B cell (primary cell): Measurements from ENCODE around the gene PRR23E. TPM values are rescaled to one million over a fixed set of nuclear protein-coding genes. Genes with fewer than 3 reads are reported as not detected.

ENCODE experiments used
- ATAC-seq: fragments of 200-7000 bp; cut with Tn5 transposase; one replicate; pipeline ENCODE4 v1.10.0; 2021; ENCODE audit warnings: low read depth, mild to moderate bottlenecking, moderate number of reproducible peaks, moderate library complexity
- CTCF ChIA-PET: fragments of 350-600 bp; sonication (Branson Sonifier 250); formaldehyde crosslinking; loops from one replicate; lab custom pipeline; 2021; ENCODE audit warnings: antibody characterized with exemption, inconsistent platforms; lab: Charles Lee
- POLR2A ChIA-PET: fragments of 350-600 bp; sonication (Branson Sonifier 250); formaldehyde crosslinking; loops from one replicate; lab custom pipeline; 2021; ENCODE audit warnings: antibody characterized with exemption; lab: Charles Lee
- DNase-seq: peaks from one replicate; pipeline ENCODE4 v3.0.0; 2013
- H2AFZ ChIP-seq: 2 replicates; pipeline ENCODE4 v1.6.1; 2012; ENCODE audit warnings: mild to moderate bottlenecking, low read depth, low read length; ENCODE audit not compliant: insufficient read depth, poor library complexity, severe bottlenecking
- H3K27ac ChIP-seq, 2 donors: 1 replicate in 1 of 2; 2 replicates in 1 of 2; pipeline ENCODE4 v1.5.1; 2012 to 2013; ENCODE audit warnings: low read length in 2 of 2, mild to moderate bottlenecking in 2 of 2, moderate library complexity in 1 of 2
- H3K27me3 ChIP-seq, 4 experiments: fragments of 200-600 bp in 1 of 4; sonication (generic) in 1 of 4; replicated peaks in 1 of 4; 1 replicate in 2 of 4; 2 replicates in 2 of 4; pipeline versions ENCODE4 v1.6.1 to v1.7.0; 2013 to 2016; ENCODE audit warnings: low read length in 3 of 4, mild to moderate bottlenecking in 2 of 4, mixed read lengths in 1 of 4, moderate library complexity in 1 of 4; ENCODE audit not compliant: insufficient read depth in 4 of 4, control insufficient read depth in 3 of 4; ENCODE audit errors: control extremely low read depth in 1 of 4
- H3K36me3 ChIP-seq, 2 experiments: replicated peaks in 1 of 2; 1 replicate in 1 of 2; 2 replicates in 1 of 2; pipeline versions ENCODE4 v1.6.1 to v1.7.1; 2013; ENCODE audit warnings: low read length in 1 of 2; ENCODE audit not compliant: insufficient read depth in 2 of 2, control insufficient read depth in 1 of 2; ENCODE audit errors: control extremely low read depth in 1 of 2, extremely low read depth in 1 of 2
- H3K4me1 ChIP-seq, 2 donors: fragments of 200-600 bp in 1 of 2; sonication (generic) in 1 of 2; 1 replicate in 1 of 2; 2 replicates in 1 of 2; pipeline versions ENCODE4 v1.5.1 to v1.6.1; 2013 to 2017; ENCODE audit warnings: low read length in 2 of 2; ENCODE audit not compliant: control insufficient read depth in 2 of 2, insufficient read depth in 2 of 2
- H3K4me2 ChIP-seq: replicated peaks from 2 replicates; pipeline ENCODE3; 2012; ENCODE audit warnings: mild to moderate bottlenecking, low read depth, low read length; ENCODE audit not compliant: poor library complexity, severe bottlenecking
- H3K4me3 ChIP-seq, 5 experiments: fragments of 200-600 bp in 1 of 5; sonication (generic) in 1 of 5; 1 replicate in 3 of 5; 2 replicates in 2 of 5; pipeline versions ENCODE4 v1.5.1 to v1.7.0; 2011 to 2016; ENCODE audit warnings: low read length in 4 of 5, mild to moderate bottlenecking in 4 of 5, low read depth in 2 of 5, control low read depth in 1 of 5, moderate library complexity in 1 of 5; ENCODE audit not compliant: insufficient read depth in 1 of 5; ENCODE audit errors: control extremely low read depth in 1 of 5, extremely low read depth in 1 of 5
- H3K79me2 ChIP-seq: fragments of 200-600 bp; sonication (generic); one replicate; pipeline ENCODE4 v1.6.0; 2016; ENCODE audit warnings: low read length; ENCODE audit not compliant: control insufficient read depth, insufficient read depth
- H3K9ac ChIP-seq: fragments of 200-600 bp; sonication (generic); 2 replicates; pipeline ENCODE4 v1.6.1; 2017; ENCODE audit warnings: mild to moderate bottlenecking, low read length, moderate library complexity
- H3K9me3 ChIP-seq, 3 donors: one replicate each; pipeline versions ENCODE4 v1.6.1 to v1.7.1; 2013; ENCODE audit warnings: low read length in 2 of 3; ENCODE audit not compliant: control insufficient read depth in 2 of 3, insufficient read depth in 1 of 3; ENCODE audit errors: control extremely low read depth in 1 of 3
- H4K20me1 ChIP-seq: 2 replicates; pipeline ENCODE4 v1.6.0; 2012; ENCODE audit warnings: mild to moderate bottlenecking, low read length; ENCODE audit not compliant: insufficient read depth, control insufficient read depth, poor library complexity, severe bottlenecking
- H3K27ac Mint-ChIP-seq: one replicate; pipeline ENCODE4 v1.8.0; 2021; ENCODE audit warnings: mixed read lengths
- H3K27me3 Mint-ChIP-seq: one replicate; pipeline ENCODE4 v1.8.0; 2021; ENCODE audit warnings: mixed read lengths
- H3K4me1 Mint-ChIP-seq: one replicate; pipeline ENCODE4 v1.8.0; 2021; ENCODE audit warnings: mixed read lengths
- H3K4me3 Mint-ChIP-seq: one replicate; pipeline ENCODE4 v1.8.0; 2021; ENCODE audit warnings: mixed read lengths
- H3K9me3 Mint-ChIP-seq: one replicate; pipeline ENCODE4 v1.8.0; 2022; ENCODE audit warnings: mixed read lengths; ENCODE audit not compliant: insufficient read depth
- EZH2 ChIP-seq: IDR thresholded peaks from 2 replicates; pipeline ENCODE4 v1.6.1; 2012; ENCODE audit warnings: borderline replicate concordance, low read depth, mild to moderate bottlenecking, moderate library complexity, low read length; ENCODE audit not compliant: insufficient read depth, poor library complexity, severe bottlenecking
- WGBS: methylation state at CpG from one replicate; pipeline ENCODE4 v1.1.5; 2013; ENCODE audit warnings: missing lambda C conversion rate; ENCODE audit not compliant: insufficient coverage; 5-methylcytosine and 5-hydroxymethylcytosine counted together
- intact Hi-C: fragments of 100-400 bp; cut with micrococcal nuclease; formaldehyde crosslinking; loops from one replicate; pipeline ENCODE4 v1.10.0; 2022
- polyA plus RNA-seq: library from polyadenylated mRNA; depleted of rRNA; stranded (reverse); fragments of >200 nt; gene quantifications from 2 replicates; pipeline ENCODE4 v1.2.3, GENCODE V29; 2012
- total RNA-seq, 2 donors: library from RNA; stranded (reverse); fragments of 120-200 nt in 1 of 2; gene quantifications; 1 replicate in 1 of 2; 2 replicates in 1 of 2; pipeline versions ENCODE4 v1.2.3 to v1.2.4, GENCODE V29; 2013 to 2022
- TF ChIP-seq, protein P1 (sequence below): fragments of 200-600 bp; IDR thresholded peaks from one replicate; pipeline ENCODE4 v1.8.0; 2022; ENCODE audit warnings: antibody characterized with exemption, mild to moderate bottlenecking

Gene PRR23E
- total and polyA plus RNA-seq, 2 donors (not counting 1 experiment from before 2014, with no cell fraction given): not detected

DNA sequence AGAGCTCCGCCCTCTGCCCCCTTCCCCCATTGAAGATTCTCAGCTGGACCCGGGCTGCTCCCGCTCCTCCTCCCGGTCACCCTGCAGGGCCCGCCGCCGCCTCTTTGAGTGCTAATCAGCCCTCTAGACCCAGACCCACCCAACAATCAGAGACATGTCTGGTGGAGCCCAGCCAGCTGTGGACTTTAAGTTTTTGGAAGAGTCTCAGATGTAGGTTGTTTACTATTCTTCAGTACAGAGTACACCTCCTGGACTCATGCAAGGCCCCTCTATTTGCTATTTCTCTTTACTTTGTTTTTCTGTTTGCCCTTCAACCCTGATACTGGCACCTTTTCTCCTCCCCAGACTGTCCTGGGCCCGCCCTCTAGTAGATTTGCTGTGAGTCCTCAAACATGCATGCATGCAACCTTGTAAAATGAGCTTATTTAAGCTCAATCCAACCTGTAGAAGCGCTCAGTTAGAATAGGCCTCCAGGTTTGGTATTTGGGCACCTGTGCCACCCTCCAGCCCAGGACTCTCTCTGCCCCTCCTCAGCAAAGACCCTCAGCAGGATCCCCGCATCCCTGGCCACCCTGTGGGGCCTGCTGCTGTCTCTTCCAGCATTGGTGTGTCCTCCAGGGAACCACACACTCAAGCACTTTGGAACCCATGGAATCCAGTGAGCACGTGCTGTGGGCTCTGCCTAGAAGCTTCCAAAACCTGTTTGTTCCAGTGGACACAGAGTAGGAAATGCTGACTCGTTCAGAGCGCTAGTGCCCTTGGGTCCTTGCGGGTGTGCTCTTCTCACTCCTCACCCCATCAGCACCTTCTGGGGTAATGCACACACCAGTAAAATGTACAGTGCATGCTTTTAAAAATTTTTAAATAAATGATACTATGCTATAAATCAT, 4.6 kb downstream of the PRR23E start:
- H3K27me3 Mint-ChIP-seq: peaks cover 5% of the 10 kb centered on the region
- Histone ChIP-seq H3K27ac (no peak overlapping the region), H3K27me3 (no peaks in the 10 kb centered on the region), H3K79me2 (no peaks in the 10 kb centered on the region), H3K36me3 (no peaks in the 10 kb centered on the region), H3K9me3 (peaks cover 0 to 15% (median 0%) of the 10 kb centered on the region in 3 donors), H3K4me2 (no peak overlapping the region), H3K4me1 (no peaks in the 10 kb centered on the region), H3K4me3 (no peak overlapping the region), H4K20me1 (no peaks in the 10 kb centered on the region), H3K9ac (no peak overlapping the region), H2AFZ (no peak overlapping the region)
- ChIA-PET POLR2A (no interaction called here), CTCF (no interaction called here)
- 80% methylated on average over 7 of the region's 14 CpGs for WGBS
- no peaks in the 10 kb centered on the region for H3K4me1 Mint-ChIP-seq
- no peak for TF ChIP-seq EZH2
- TF ChIP-seq, protein P1, sequence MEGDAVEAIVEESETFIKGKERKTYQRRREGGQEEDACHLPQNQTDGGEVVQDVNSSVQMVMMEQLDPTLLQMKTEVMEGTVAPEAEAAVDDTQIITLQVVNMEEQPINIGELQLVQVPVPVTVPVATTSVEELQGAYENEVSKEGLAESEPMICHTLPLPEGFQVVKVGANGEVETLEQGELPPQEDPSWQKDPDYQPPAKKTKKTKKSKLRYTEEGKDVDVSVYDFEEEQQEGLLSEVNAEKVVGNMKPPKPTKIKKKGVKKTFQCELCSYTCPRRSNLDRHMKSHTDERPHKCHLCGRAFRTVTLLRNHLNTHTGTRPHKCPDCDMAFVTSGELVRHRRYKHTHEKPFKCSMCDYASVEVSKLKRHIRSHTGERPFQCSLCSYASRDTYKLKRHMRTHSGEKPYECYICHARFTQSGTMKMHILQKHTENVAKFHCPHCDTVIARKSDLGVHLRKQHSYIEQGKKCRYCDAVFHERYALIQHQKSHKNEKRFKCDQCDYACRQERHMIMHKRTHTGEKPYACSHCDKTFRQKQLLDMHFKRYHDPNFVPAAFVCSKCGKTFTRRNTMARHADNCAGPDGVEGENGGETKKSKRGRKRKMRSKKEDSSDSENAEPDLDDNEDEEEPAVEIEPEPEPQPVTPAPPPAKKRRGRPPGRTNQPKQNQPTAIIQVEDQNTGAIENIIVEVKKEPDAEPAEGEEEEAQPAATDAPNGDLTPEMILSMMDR: no peak
- DNase-seq (no peak), ATAC-seq (no peak)
- intact Hi-C loops: no loop called here
- no peak overlapping the region for H3K27ac Mint-ChIP-seq
- no peaks in the 10 kb centered on the region for H3K9me3 Mint-ChIP-seq
- no peak overlapping the region for H3K4me3 Mint-ChIP-seq

- POLR2A ChIA-PET: no interaction called here
These were observed 7.3 kb downstream of the PRR23E start for GRCh38 chr3:127200086-127200691.

More at GRCh38 chr3:127200086-127200691, 7.3 kb downstream of the PRR23E start:
- DNase-seq: no peak
- H3K4me2 ChIP-seq: no peak overlapping the region
- no peak overlapping the region for H3K27ac Mint-ChIP-seq
- H3K36me3 ChIP-seq: no peaks in the 10 kb centered on the region
- H3K27ac ChIP-seq: no peak overlapping the region
- no peaks in the 10 kb centered on the region for H3K79me2 ChIP-seq
- WGBS: 76% methylated on average over 5 of the region's 6 CpGs
- no peak overlapping the region for H3K9ac ChIP-seq
- H3K9me3 Mint-ChIP-seq: peaks cover 3% of the 10 kb centered on the region
- H3K27me3 ChIP-seq: no peaks in the 10 kb centered on the region
- no peaks in the 10 kb centered on the region for H3K4me1 ChIP-seq
- H2AFZ ChIP-seq: no peak overlapping the region
- no peaks in the 10 kb centered on the region for H4K20me1 ChIP-seq
- no peak overlapping the region for H3K4me3 Mint-ChIP-seq
- peaks cover 5% of the 10 kb centered on the region for H3K27me3 Mint-ChIP-seq
- TF ChIP-seq EZH2: no peak
- TF ChIP-seq, protein P1: no peak
- no peak for ATAC-seq
- intact Hi-C loops: no loop called here
- no peak overlapping the region for H3K4me3 ChIP-seq
- CTCF ChIA-PET: no interaction called here
- no peaks in the 10 kb centered on the region for H3K4me1 Mint-ChIP-seq
- peaks cover 0 to 4% (median 0%) of the 10 kb centered on the region in 3 donors for H3K9me3 ChIP-seq
